Lung (tissue), 12 donors: ENCODE results near the gene ARID5B. TPM values are rescaled to one million over a fixed set of nuclear protein-coding genes. Genes with fewer than 3 reads are reported as not detected.
A peak's percentile ranks its signal among the peaks of the same experiment; 100 is the strongest.

Source experiments
- ATAC-seq: fragments of 200-7000 bp; cut with Tn5 transposase; one replicate; pipeline ENCODE4 v1.9.1; 2020; ENCODE audit warnings: moderate number of reproducible peaks; ENCODE audit not compliant: insufficient read depth, low FRiP score
- DNase-seq, 3 donors: peaks; one replicate each; pipeline ENCODE4 v3.0.0-alpha.2; 2013 to 2017
- H3K27ac ChIP-seq, 2 donors: one replicate each; pipeline ENCODE4 v1.5.1; 2013; ENCODE audit warnings: mild to moderate bottlenecking in 2 of 2, moderate library complexity in 2 of 2, control low read depth in 1 of 2, inconsistent platforms in 1 of 2, low read depth in 1 of 2, low read length in 1 of 2
- H3K27me3 ChIP-seq, 3 donors: one replicate each; pipeline ENCODE4 v1.5.1; 2013; ENCODE audit warnings: low read length in 2 of 3; ENCODE audit not compliant: control insufficient read depth in 3 of 3, insufficient read depth in 3 of 3
- H3K36me3 ChIP-seq, 4 donors: one replicate each; pipeline ENCODE4 v1.5.1; 2013; ENCODE audit warnings: low read length in 4 of 4, mild to moderate bottlenecking in 1 of 4, moderate library complexity in 1 of 4; ENCODE audit not compliant: control insufficient read depth in 4 of 4, insufficient read depth in 4 of 4
- H3K4me1 ChIP-seq, 5 donors: one replicate each; pipeline ENCODE4 v1.5.1; 2013; ENCODE audit warnings: low read length in 5 of 5, mild to moderate bottlenecking in 2 of 5, moderate library complexity in 1 of 5; ENCODE audit not compliant: control insufficient read depth in 5 of 5, insufficient read depth in 5 of 5
- H3K4me3 ChIP-seq: one replicate; pipeline ENCODE4 v1.5.1; 2013; ENCODE audit warnings: mild to moderate bottlenecking, control low read depth, moderate library complexity
- H3K9ac ChIP-seq, 2 donors: one replicate each; pipeline ENCODE4 v1.5.1; 2013; ENCODE audit warnings: low read length in 2 of 2, control low read depth in 1 of 2; ENCODE audit not compliant: insufficient read depth in 1 of 2
- H3K9me3 ChIP-seq, 4 donors: one replicate each; pipeline ENCODE4 v1.5.1; 2013; ENCODE audit warnings: low read length in 3 of 4, mild to moderate bottlenecking in 1 of 4, moderate library complexity in 1 of 4; ENCODE audit not compliant: control insufficient read depth in 4 of 4, insufficient read depth in 3 of 4
- WGBS, 2 donors: extraction: QIAGEN DNeasy Blood & Tissue Kit; methylation state at CpG; one replicate each; pipeline ENCODE4 v1.1.7; 2013; 5-methylcytosine and 5-hydroxymethylcytosine counted together
- polyA plus RNA-seq, 2 donors: library from polyadenylated mRNA; stranded (reverse); fragments of 200-250 nt; gene quantifications; one replicate each; pipeline ENCODE4 v1.2.1, GENCODE V29; 2013
- total RNA-seq, 2 donors: library from RNA; depleted of rRNA in 1 of 2; stranded (reverse); fragments of >200 nt in 1 of 2; gene quantifications; one replicate each; pipeline ENCODE4 v1.2.1, GENCODE V29; 2014 to 2021
- TF ChIP-seq, protein P1 (sequence below): IDR thresholded peaks from 2 replicates; pipeline ENCODE4 v1.5.1; 2012; ENCODE audit warnings: mild to moderate bottlenecking; ENCODE audit errors: control extremely low read depth, extremely low read depth
- donor health status: control.
- donor health status: control.
- donor health status: Bipolar disorder and iron deficiency.
- donor health status: healthy.
- donor health status: DM: yes; HTN: yes; CAD: no.

ARID5B gene
- total and polyA plus RNA-seq, 4 donors: 7.8 to 95.3 (median 22.0) TPM

DNA sequence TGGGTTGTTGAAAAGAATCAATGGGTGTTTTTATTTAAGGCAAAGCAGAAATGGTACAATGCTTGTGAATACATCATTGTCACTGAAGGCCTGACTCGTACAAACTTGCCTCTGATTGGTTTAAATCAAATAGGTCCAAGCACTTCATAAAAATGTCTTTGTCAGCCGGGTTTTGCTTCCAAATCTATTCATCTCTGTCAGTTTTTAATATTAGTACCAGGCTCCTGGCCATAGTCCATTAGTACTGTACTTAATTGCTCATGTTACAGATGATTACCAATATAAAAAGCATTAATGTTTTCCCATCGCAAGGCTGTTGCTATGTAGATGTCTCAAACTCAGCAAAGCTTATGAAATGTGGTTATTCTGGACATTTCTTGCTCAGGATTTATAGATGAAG is 171.9 kb downstream of the ARID5B start:
- no peaks in the 10 kb centered on the region for H3K9me3 ChIP-seq
- no peak overlapping the region for H3K9ac ChIP-seq
- H3K27me3 ChIP-seq: no peaks in the 10 kb centered on the region
- TF ChIP-seq, protein P1, sequence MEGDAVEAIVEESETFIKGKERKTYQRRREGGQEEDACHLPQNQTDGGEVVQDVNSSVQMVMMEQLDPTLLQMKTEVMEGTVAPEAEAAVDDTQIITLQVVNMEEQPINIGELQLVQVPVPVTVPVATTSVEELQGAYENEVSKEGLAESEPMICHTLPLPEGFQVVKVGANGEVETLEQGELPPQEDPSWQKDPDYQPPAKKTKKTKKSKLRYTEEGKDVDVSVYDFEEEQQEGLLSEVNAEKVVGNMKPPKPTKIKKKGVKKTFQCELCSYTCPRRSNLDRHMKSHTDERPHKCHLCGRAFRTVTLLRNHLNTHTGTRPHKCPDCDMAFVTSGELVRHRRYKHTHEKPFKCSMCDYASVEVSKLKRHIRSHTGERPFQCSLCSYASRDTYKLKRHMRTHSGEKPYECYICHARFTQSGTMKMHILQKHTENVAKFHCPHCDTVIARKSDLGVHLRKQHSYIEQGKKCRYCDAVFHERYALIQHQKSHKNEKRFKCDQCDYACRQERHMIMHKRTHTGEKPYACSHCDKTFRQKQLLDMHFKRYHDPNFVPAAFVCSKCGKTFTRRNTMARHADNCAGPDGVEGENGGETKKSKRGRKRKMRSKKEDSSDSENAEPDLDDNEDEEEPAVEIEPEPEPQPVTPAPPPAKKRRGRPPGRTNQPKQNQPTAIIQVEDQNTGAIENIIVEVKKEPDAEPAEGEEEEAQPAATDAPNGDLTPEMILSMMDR: no peak
- ATAC-seq: no peak
- no peak overlapping the region for H3K27ac ChIP-seq
- peak in 2 of 3 donors; percentile 47 to 51 for DNase-seq
- no peak overlapping the region for H3K4me3 ChIP-seq
- WGBS, 2 donors: 71 to 86% methylated on average over 3 of the region's 3 CpGs
- H3K36me3 ChIP-seq: peaks cover 4 to 42% (median 21%) of the 10 kb centered on the region in 4 donors
- peaks cover 10 to 40% (median 28%) of the 10 kb centered on the region in 5 donors for H3K4me1 ChIP-seq

DNA sequence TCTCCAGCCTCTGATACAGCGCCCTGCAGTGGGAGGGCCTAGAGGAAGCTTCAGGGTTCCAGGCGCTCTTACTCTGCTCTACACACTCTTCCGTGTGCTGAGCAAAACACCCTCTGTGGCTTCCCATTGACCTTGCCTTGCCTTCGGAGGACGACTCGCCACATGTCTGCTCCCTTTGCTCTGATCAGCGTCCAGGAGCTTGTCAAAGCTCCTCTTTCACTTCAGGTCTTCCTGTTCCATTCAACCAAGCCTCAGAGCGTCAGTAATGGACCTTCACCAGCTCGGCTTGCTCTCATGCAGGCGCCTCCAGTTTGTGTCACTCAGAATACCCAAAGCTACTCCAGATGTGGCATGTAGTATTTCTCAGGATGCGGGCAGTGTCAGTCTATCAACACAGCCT is 173.9 kb downstream of the ARID5B start:
- no peak overlapping the region for H3K4me3 ChIP-seq
- no peaks in the 10 kb centered on the region for H3K27me3 ChIP-seq
- ATAC-seq: no peak
- no peak overlapping the region for H3K9ac ChIP-seq
- TF ChIP-seq, protein P1: no peak
- peaks cover 4 to 32% (median 28%) of the 10 kb centered on the region in 4 donors for H3K36me3 ChIP-seq
- DNase-seq: peak; percentile 37 to 65 (median 53)
- peak overlapping the region in 1 of 2 donors; percentile 43 for H3K27ac ChIP-seq
- WGBS, 2 donors: 86 to 89% methylated on average over 11 of the region's 11 CpGs
- peaks cover 10 to 42% (median 30%) of the 10 kb centered on the region in 5 donors for H3K4me1 ChIP-seq
- H3K9me3 ChIP-seq: no peaks in the 10 kb centered on the region

DNA sequence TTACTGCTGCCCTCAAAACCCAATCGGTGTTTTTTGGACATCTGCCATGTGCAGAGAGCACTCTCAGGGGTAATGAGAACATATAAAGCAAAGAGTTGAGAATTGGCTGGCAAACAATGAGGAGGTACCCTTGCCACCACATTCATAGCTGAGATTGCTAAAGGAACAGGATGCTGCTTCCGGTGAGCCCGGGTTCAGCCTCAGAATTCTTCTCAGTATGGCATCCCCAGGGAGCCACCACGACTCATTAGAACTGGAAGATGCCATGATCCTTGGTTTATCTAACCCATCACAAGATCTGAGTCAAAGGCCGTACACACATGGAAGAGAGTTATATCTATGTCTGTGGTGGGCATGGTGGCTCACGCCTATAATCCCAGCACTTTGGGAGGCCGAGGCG is 174.4 kb downstream of the ARID5B start:
- no peaks in the 10 kb centered on the region for H3K27me3 ChIP-seq
- peak overlapping the region in 1 of 2 donors; percentile 35 for H3K27ac ChIP-seq
- no peaks in the 10 kb centered on the region for H3K9me3 ChIP-seq
- no peak for DNase-seq
- H3K4me1 ChIP-seq: peaks cover 12 to 47% (median 34%) of the 10 kb centered on the region in 5 donors
- TF ChIP-seq, protein P1: no peak
- no peak for ATAC-seq
- WGBS, 2 donors: 82 to 83% methylated on average over 8 of the region's 8 CpGs
- H3K4me3 ChIP-seq: no peak overlapping the region
- H3K36me3 ChIP-seq: peaks cover 4 to 30% (median 26%) of the 10 kb centered on the region in 4 donors
- H3K9ac ChIP-seq: no peak overlapping the region

DNA sequence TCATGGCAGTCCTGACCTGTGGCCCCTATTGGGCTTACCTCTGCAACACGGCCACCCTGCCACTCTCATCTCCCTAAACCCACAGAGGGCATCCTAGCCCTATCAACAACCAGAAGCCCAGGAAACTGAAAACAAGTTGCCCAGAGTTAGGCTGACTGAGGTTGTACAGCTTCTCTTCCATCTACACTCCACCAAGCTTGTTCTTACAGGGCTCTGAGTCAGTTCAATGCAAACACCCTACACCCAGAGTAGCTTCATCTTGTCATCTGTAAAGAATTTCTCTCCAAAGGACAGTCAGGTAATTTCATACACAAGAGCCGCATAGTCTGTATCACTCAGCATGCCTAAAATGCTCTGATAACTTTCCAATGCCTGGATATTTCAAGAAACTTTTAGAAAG is 175.4 kb downstream of the ARID5B start:
- DNase-seq (peak in 1 of 3 donors; percentile 33), ATAC-seq (peak; percentile 82)
- H3K36me3 ChIP-seq: peaks cover 4 to 28% (median 24%) of the 10 kb centered on the region in 4 donors
- H3K9ac ChIP-seq: peak overlapping the region in 1 of 2 donors; percentile 23
- no peaks in the 10 kb centered on the region for H3K27me3 ChIP-seq
- 55 to 84% methylated on average over 2 of the region's 2 CpGs for WGBS, 2 donors
- peaks cover 12 to 57% (median 41%) of the 10 kb centered on the region in 5 donors for H3K4me1 ChIP-seq
- peak overlapping the region; percentile 41 to 83 for H3K27ac ChIP-seq
- no peak overlapping the region for H3K4me3 ChIP-seq
- TF ChIP-seq, protein P1: no peak
- no peaks in the 10 kb centered on the region for H3K9me3 ChIP-seq
